Stimulated activated naive CD8-positive, alpha-beta T cell treated with anti-CD3 and anti-CD28 coated beads, Interleukin-15, Interleukin-2, amounts not matched to agents 100 ng/mL and 50 ng/mL, for 24 hours (primary cell): Measurements from ENCODE around the gene INPPL1.

ENCODE experiments used
- H3K27ac Mint-ChIP-seq: one replicate; pipeline ENCODE4 v1.8.0; 2021; ENCODE audit warnings: mild to moderate bottlenecking, mixed read lengths
- H3K27me3 Mint-ChIP-seq: one replicate; pipeline ENCODE4 v1.8.0; 2021; ENCODE audit warnings: mixed read lengths
- H3K36me3 Mint-ChIP-seq: one replicate; pipeline ENCODE4 v1.8.0; 2021; ENCODE audit warnings: low read depth, mixed read lengths
- H3K4me1 Mint-ChIP-seq: one replicate; pipeline ENCODE4 v1.8.0; 2021; ENCODE audit warnings: low read depth, mixed read lengths
- H3K4me3 Mint-ChIP-seq: one replicate; pipeline ENCODE4 v1.8.0; 2021; ENCODE audit warnings: mild to moderate bottlenecking, mixed read lengths
- H3K9me3 Mint-ChIP-seq: one replicate; pipeline ENCODE4 v1.8.0; 2021; ENCODE audit warnings: mixed read lengths

The INPPL1 gene

GRCh38 chr11:72233056-72233772 is 8.6 kb downstream of the INPPL1 start:
- Mint-ChIP-seq H3K4me3 (no peak overlapping the region), H3K36me3 (peaks cover 33% of the 10 kb centered on the region), H3K27ac (no peak overlapping the region)

GRCh38 chr11:72233773-72234513 is 9.4 kb downstream of the INPPL1 start:
- H3K4me1 Mint-ChIP-seq: peaks cover 8% of the 10 kb centered on the region
- no peaks in the 10 kb centered on the region for H3K9me3 Mint-ChIP-seq
- peaks cover 3% of the 10 kb centered on the region for H3K27me3 Mint-ChIP-seq
- H3K36me3 Mint-ChIP-seq: peaks cover 29% of the 10 kb centered on the region
- H3K27ac Mint-ChIP-seq: no peak overlapping the region
- H3K4me3 Mint-ChIP-seq: no peak overlapping the region

More at GRCh38 chr11:72233056-72233772, 8.6 kb downstream of the INPPL1 start:
- Mint-ChIP-seq H3K4me1 (peaks cover 6% of the 10 kb centered on the region), H3K27me3 (no peaks in the 10 kb centered on the region), H3K9me3 (no peaks in the 10 kb centered on the region)

GRCh38 chr11:72234514-72234830 is 9.9 kb downstream of the INPPL1 start:
- H3K27ac Mint-ChIP-seq: no peak overlapping the region
- no peak overlapping the region for H3K4me3 Mint-ChIP-seq
- peaks cover 24% of the 10 kb centered on the region for H3K36me3 Mint-ChIP-seq

GRCh38 chr11:72234920-72235319 is 10.4 kb downstream of the INPPL1 start:
- Mint-ChIP-seq H3K27ac (no peak overlapping the region), H3K27me3 (peaks cover 9% of the 10 kb centered on the region), H3K36me3 (peaks cover 24% of the 10 kb centered on the region), H3K4me3 (no peak overlapping the region), H3K4me1 (peaks cover 14% of the 10 kb centered on the region), H3K9me3 (no peaks in the 10 kb centered on the region)

More at GRCh38 chr11:72234514-72234830, 9.9 kb downstream of the INPPL1 start:
- no peaks in the 10 kb centered on the region for H3K9me3 Mint-ChIP-seq
- H3K4me1 Mint-ChIP-seq: peaks cover 13% of the 10 kb centered on the region
- H3K27me3 Mint-ChIP-seq: peaks cover 8% of the 10 kb centered on the region

GRCh38 chr11:72235351-72236057 is 10.9 kb downstream of the INPPL1 start:
- Mint-ChIP-seq H3K27ac (no peak overlapping the region), H3K9me3 (no peaks in the 10 kb centered on the region), H3K4me3 (no peak overlapping the region), H3K4me1 (peaks cover 19% of the 10 kb centered on the region), H3K27me3 (peaks cover 12% of the 10 kb centered on the region), H3K36me3 (peaks cover 24% of the 10 kb centered on the region)

GRCh38 chr11:72236083-72236697 is 11.6 kb downstream of the INPPL1 start:
- H3K4me3 Mint-ChIP-seq: no peak overlapping the region
- H3K9me3 Mint-ChIP-seq: no peaks in the 10 kb centered on the region
- H3K36me3 Mint-ChIP-seq: peaks cover 23% of the 10 kb centered on the region
- no peak overlapping the region for H3K27ac Mint-ChIP-seq
- peaks cover 24% of the 10 kb centered on the region for H3K4me1 Mint-ChIP-seq
- peaks cover 19% of the 10 kb centered on the region for H3K27me3 Mint-ChIP-seq

GRCh38 chr11:72236774-72237111 is 12.2 kb downstream of the INPPL1 start:
- Mint-ChIP-seq H3K4me1 (peaks cover 24% of the 10 kb centered on the region), H3K27me3 (peaks cover 23% of the 10 kb centered on the region), H3K36me3 (peaks cover 18% of the 10 kb centered on the region), H3K9me3 (no peaks in the 10 kb centered on the region), H3K4me3 (no peak overlapping the region), H3K27ac (no peak overlapping the region)

- Mint-ChIP-seq H3K36me3 (peaks cover 16% of the 10 kb centered on the region), H3K9me3 (no peaks in the 10 kb centered on the region), H3K27me3 (peaks cover 28% of the 10 kb centered on the region), H3K4me1 (peaks cover 24% of the 10 kb centered on the region), H3K27ac (no peak overlapping the region), H3K4me3 (no peak overlapping the region)
Measured at GRCh38 chr11:72237112-72237931, 12.8 kb downstream of the INPPL1 start.

- H3K4me3 Mint-ChIP-seq: no peak overlapping the region
- peaks cover 10% of the 10 kb centered on the region for H3K36me3 Mint-ChIP-seq
- H3K27me3 Mint-ChIP-seq: peaks cover 36% of the 10 kb centered on the region
- H3K27ac Mint-ChIP-seq: no peak overlapping the region
- H3K9me3 Mint-ChIP-seq: no peaks in the 10 kb centered on the region
- peaks cover 26% of the 10 kb centered on the region for H3K4me1 Mint-ChIP-seq
Measured at GRCh38 chr11:72238040-72238450, 13.5 kb downstream of the INPPL1 start.

GRCh38 chr11:72238492-72239312 is 14.1 kb downstream of the INPPL1 start:
- H3K9me3 Mint-ChIP-seq: no peaks in the 10 kb centered on the region
- H3K27ac Mint-ChIP-seq: no peak overlapping the region
- peaks cover 41% of the 10 kb centered on the region for H3K27me3 Mint-ChIP-seq
- no peak overlapping the region for H3K4me3 Mint-ChIP-seq
- peaks cover 6% of the 10 kb centered on the region for H3K36me3 Mint-ChIP-seq
- peaks cover 31% of the 10 kb centered on the region for H3K4me1 Mint-ChIP-seq

- Mint-ChIP-seq H3K36me3 (peaks cover 2% of the 10 kb centered on the region), H3K4me1 (peaks cover 27% of the 10 kb centered on the region), H3K9me3 (no peaks in the 10 kb centered on the region), H3K4me3 (peak overlapping the region; percentile 48), H3K27ac (no peak overlapping the region), H3K27me3 (peaks cover 42% of the 10 kb centered on the region)
Measured at GRCh38 chr11:72239313-72239848, 14.8 kb downstream of the INPPL1 start.

- peak overlapping the region; percentile 69 for H3K4me3 Mint-ChIP-seq
- no peaks in the 10 kb centered on the region for H3K36me3 Mint-ChIP-seq
- no peak overlapping the region for H3K27ac Mint-ChIP-seq
- peaks cover 48% of the 10 kb centered on the region for H3K27me3 Mint-ChIP-seq
- peaks cover 30% of the 10 kb centered on the region for H3K4me1 Mint-ChIP-seq
- H3K9me3 Mint-ChIP-seq: no peaks in the 10 kb centered on the region
Measured at GRCh38 chr11:72239849-72240460, 15.4 kb downstream of the INPPL1 start.
